Endothelial cell (in vitro differentiated cells): ENCODE measurements around the gene PLD4. TPM values are rescaled to one million over a fixed set of nuclear protein-coding genes. Genes with fewer than 3 reads are reported as not detected.
A peak's percentile ranks its signal among the peaks of the same experiment; 100 is the strongest.

ENCODE experiments used
- DNase-seq: peaks from one replicate; pipeline ENCODE4 v3.0.0; 2021; ENCODE audit warnings: low spot score
- H3K27ac Mint-ChIP-seq: one replicate; pipeline ENCODE4 v1.8.0; 2021; ENCODE audit warnings: mixed read lengths, inconsistent platforms; ENCODE audit not compliant: unreplicated experiment
- H3K27me3 Mint-ChIP-seq: one replicate; pipeline ENCODE4 v1.8.0; 2021; ENCODE audit warnings: mild to moderate bottlenecking, moderate library complexity, mixed read lengths, inconsistent platforms; ENCODE audit not compliant: unreplicated experiment
- H3K36me3 Mint-ChIP-seq: one replicate; pipeline ENCODE4 v1.8.0; 2021; ENCODE audit warnings: mild to moderate bottlenecking, low read depth, mixed read lengths, inconsistent platforms; ENCODE audit not compliant: unreplicated experiment
- H3K4me1 Mint-ChIP-seq: one replicate; pipeline ENCODE4 v1.8.0; 2021; ENCODE audit warnings: mild to moderate bottlenecking, mixed read lengths, inconsistent platforms; ENCODE audit not compliant: unreplicated experiment
- H3K4me3 Mint-ChIP-seq: one replicate; pipeline ENCODE4 v1.8.0; 2021; ENCODE audit warnings: mild to moderate bottlenecking, mixed read lengths, inconsistent platforms; ENCODE audit not compliant: unreplicated experiment
- H3K9me3 Mint-ChIP-seq: one replicate; pipeline ENCODE4 v1.8.0; 2021; ENCODE audit warnings: mixed read lengths, inconsistent platforms; ENCODE audit not compliant: unreplicated experiment
- total RNA-seq: library from RNA; stranded (reverse); fragmentation: NEBNext Ultra II Directional; extraction: Animal tissue kit (Norgen Biotek cat#: 25700); gene quantifications from one replicate; pipeline ENCODE4 v1.2.1, GENCODE V29; 2021; ENCODE audit not compliant: unreplicated experiment
- TF ChIP-seq, protein P1 (sequence below): fragments of 200-600 bp; sonication (generic); IDR thresholded peaks from one replicate; pipeline ENCODE4 v1.5.0; 2021; ENCODE audit warnings: antibody characterized with exemption; ENCODE audit not compliant: unreplicated experiment

PLD4 gene
- total RNA-seq, 1 donor from 2014 or later: 1.3 TPM

DNA sequence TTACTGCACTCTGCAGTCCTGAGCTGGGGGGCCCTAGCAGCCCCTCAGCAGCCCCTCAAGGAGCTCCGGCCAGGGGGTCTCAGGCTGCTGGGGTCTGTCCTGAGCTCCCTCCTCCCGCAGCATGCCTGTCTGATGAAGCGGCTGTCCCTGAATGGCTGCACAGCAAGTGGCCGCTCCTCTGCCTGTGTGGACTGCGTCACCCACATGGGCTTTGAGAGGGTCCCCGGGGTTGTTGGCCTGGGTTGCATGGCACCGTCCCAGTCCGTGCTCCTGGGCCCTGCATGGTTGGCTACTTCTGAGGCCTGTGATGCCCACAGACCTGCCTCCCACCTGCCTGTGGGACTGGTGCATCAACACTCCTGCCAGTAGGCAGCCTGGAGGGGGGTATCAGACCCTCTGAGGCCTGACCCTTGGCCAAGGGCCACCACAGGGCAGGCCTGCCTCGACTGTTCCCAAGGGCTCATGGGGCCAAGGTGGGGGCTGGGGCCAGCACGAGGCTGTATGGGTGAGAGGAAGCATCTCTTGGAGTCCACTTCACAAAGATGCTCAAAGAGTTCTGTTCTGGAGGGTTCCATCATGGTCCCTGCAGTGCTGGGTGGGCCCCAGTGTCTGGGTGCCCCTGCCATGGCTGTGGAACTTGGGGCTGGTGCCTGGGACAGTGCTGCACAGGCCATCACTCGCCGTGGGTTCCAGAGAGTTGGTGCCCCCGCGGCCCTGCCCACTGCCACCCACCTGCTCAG is 47.4 kb upstream of the PLD4 start:
- DNase-seq: no peak
- Mint-ChIP-seq H3K4me1 (peaks cover 5% of the 10 kb centered on the region), H3K4me3 (no peak overlapping the region), H3K27me3 (peaks cover 11% of the 10 kb centered on the region), H3K9me3 (no peaks in the 10 kb centered on the region), H3K36me3 (peaks cover 5% of the 10 kb centered on the region), H3K27ac (no peak overlapping the region)
- TF ChIP-seq, protein P1, sequence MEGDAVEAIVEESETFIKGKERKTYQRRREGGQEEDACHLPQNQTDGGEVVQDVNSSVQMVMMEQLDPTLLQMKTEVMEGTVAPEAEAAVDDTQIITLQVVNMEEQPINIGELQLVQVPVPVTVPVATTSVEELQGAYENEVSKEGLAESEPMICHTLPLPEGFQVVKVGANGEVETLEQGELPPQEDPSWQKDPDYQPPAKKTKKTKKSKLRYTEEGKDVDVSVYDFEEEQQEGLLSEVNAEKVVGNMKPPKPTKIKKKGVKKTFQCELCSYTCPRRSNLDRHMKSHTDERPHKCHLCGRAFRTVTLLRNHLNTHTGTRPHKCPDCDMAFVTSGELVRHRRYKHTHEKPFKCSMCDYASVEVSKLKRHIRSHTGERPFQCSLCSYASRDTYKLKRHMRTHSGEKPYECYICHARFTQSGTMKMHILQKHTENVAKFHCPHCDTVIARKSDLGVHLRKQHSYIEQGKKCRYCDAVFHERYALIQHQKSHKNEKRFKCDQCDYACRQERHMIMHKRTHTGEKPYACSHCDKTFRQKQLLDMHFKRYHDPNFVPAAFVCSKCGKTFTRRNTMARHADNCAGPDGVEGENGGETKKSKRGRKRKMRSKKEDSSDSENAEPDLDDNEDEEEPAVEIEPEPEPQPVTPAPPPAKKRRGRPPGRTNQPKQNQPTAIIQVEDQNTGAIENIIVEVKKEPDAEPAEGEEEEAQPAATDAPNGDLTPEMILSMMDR: no peak

- no peaks in the 10 kb centered on the region for H3K4me1 Mint-ChIP-seq
- no peaks in the 10 kb centered on the region for H3K9me3 Mint-ChIP-seq
- no peak for DNase-seq
These were observed 46.7 kb upstream of the PLD4 start for GRCh38 chr14:104877806-104878550.

GRCh38 chr14:104878582-104878981 is 46.1 kb upstream of the PLD4 start:
- H3K4me1 Mint-ChIP-seq: no peaks in the 10 kb centered on the region
- no peak for DNase-seq

More at GRCh38 chr14:104877806-104878550, 46.7 kb upstream of the PLD4 start:
- H3K4me3 Mint-ChIP-seq: no peak overlapping the region
- TF ChIP-seq, protein P1: no peak
- peaks cover 5% of the 10 kb centered on the region for H3K36me3 Mint-ChIP-seq
- no peak overlapping the region for H3K27ac Mint-ChIP-seq
- peaks cover 4% of the 10 kb centered on the region for H3K27me3 Mint-ChIP-seq

DNA sequence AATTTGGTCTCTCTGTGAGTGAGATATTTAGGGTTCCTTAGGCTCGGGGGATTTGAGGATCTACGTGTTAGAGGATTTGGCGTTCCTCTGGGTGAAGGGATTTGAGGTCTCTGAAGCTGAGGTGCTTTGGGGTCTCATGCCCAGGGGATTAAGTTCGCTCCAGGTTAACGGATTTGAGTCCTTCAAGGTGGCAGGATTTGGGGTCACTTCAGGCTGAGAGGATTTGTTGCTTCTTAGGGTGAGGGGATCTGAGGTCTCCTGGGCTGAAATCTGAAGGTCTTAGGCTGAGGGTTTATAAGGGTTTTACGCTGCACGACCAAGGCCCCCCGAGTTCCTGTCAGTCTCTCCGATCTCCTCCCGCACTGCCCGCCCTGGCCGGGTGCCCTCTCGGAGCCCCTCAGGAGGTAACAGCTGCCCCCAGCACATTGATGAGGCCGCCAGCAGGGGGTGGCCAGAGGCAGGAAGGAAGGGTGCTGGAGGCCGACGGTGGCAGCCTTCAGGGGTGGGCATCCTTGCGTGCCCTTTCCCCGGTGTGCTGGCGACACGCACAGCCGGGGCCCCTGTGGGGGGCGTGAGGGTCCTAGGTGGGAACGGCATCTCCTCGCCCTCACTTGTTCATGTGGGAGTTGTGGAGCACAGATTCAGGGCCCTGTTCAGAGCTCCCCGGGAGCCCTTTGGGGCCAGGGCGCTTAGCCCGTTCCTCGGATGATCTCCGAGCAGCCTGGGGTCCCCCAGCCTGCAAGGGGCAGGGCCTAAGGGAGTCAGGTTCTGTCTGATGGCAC is 45.3 kb upstream of the PLD4 start:
- TF ChIP-seq, protein P1: no peak
- H3K27ac Mint-ChIP-seq: peak overlapping the region; percentile 52
- H3K4me1 Mint-ChIP-seq: no peaks in the 10 kb centered on the region
- no peak for DNase-seq
- no peak overlapping the region for H3K4me3 Mint-ChIP-seq
- no peaks in the 10 kb centered on the region for H3K9me3 Mint-ChIP-seq
- H3K36me3 Mint-ChIP-seq: peaks cover 5% of the 10 kb centered on the region
- H3K27me3 Mint-ChIP-seq: peaks cover 4% of the 10 kb centered on the region

More at GRCh38 chr14:104878582-104878981, 46.1 kb upstream of the PLD4 start:
- Mint-ChIP-seq H3K36me3 (peaks cover 5% of the 10 kb centered on the region), H3K27me3 (peaks cover 4% of the 10 kb centered on the region), H3K27ac (no peak overlapping the region), H3K4me3 (no peak overlapping the region), H3K9me3 (no peaks in the 10 kb centered on the region)
- TF ChIP-seq, protein P1: no peak
